ENCODE data around the gene RBM6. TPM values are rescaled to one million over a fixed set of nuclear protein-coding genes. Genes with fewer than 3 reads are reported as not detected.

The RBM6 gene
- total RNA-seq, 1 experiment from 2014 or later: 36.5 TPM

DNA sequence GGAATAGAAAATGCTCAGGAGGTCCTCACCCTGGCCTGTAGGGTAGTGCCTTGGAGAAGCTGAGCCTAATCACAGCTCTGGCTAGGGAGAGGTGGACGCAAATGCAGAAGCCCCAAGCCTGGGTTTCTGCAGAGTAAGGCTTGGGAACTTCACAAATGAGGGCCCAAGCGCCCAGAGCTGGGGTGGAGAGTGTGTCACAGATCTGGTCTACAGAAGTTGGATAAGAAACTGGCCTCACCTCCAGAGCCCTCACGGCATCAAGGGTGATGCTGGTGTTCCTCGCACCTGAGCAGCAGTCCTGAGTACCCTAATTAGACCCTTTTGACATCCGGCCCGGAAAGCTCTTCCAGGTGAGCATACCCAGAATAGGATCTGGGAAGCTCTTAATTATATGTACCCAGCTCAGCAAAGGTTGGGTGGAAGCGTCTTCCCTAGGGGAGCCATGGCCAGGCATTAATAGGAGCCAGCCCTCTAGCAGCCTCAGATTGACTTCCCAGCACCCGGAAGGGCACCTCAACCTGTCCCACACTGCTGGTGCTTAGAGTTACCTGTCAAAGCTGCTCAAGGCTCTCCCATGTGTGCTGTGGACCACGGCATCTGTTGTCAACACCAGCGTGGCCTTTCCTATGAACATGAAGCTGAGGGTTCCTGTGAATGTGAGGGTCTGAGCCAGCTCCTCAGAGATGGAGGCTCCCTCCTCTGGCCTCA lies 180.6 kb downstream of the RBM6 start:
- no peak for DNase-seq (ENCODE audit: low spot score)
- in situ Hi-C loops (cut with HindIII; ENCODE audit: low sequenced_read_pairs): no loop called here

DNA sequence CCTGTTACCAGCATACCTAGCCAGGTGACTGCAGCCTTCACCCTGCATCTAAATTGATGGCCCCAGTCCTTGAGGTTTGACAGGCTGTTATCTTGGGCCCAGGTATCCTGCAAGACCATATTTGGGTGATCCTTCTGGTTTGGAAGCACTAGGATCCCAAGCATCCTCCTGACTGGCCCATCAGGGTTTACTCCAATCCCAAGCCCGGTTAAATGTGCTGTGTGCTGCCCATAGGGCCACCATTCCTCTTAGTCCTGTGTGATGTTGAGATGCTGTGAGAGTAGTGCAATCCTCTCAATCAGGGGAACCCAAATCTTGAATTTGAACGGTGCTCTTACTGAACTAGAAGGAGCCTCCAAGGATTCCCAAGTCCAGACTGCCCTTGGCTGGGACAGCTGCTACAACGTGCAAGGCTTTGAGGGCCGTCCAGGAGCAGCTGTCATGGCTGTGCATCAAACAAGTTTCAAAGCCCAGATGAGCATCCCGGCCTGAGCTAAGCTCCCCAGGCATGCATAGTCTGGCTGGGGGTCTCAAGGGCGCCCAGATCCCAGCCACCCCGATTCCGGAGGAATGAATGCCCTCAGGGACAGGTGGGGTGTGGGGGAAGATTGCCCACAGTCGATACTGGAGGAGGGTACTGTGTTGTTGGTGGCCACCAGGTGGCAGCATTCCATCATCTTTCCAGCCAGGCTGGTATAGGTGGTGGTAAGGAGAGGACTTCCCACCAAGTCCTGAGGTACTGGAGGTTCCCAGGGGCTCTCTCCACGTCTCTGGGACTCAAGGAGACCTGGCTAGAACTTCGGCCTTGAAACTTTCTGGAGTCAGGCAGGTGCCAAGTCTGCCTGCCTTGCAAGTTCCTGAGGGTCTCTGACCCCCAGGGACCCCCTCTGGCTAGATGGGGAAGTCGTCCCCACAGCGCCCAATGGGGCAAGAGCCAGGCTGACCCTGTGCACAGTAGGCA lies 181.4 kb downstream of the RBM6 start:
- in situ Hi-C loops (cut with HindIII; ENCODE audit: low sequenced_read_pairs): no loop called here

DNA sequence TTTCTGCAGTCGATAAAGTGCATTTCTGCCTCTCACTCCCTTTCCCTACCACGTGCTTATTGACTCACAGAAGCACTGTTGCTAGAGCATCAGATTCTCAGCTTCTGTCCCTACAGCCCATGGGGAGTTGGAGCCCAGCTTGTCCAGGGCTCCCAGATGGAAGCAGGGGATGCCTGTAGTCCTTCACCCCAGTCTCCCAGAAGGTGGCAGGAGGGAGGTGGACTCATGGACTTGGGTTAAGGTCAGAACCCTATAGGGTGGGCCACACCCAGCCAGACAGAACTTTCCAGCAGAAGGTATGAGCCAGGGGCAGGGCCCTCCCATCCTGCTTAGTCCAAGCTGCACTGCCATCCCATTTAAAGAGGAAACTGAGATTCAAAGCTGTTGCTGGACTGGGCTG lies 182.1 kb downstream of the RBM6 start:
- in situ Hi-C loops (cut with HindIII; ENCODE audit: low sequenced_read_pairs): no loop called here
- peak; percentile 30 for DNase-seq (ENCODE audit: low spot score)

More for the DNA sequence above, 181.4 kb downstream of the RBM6 start:
- DNase-seq (ENCODE audit: low spot score): peak; percentile 87

DNA sequence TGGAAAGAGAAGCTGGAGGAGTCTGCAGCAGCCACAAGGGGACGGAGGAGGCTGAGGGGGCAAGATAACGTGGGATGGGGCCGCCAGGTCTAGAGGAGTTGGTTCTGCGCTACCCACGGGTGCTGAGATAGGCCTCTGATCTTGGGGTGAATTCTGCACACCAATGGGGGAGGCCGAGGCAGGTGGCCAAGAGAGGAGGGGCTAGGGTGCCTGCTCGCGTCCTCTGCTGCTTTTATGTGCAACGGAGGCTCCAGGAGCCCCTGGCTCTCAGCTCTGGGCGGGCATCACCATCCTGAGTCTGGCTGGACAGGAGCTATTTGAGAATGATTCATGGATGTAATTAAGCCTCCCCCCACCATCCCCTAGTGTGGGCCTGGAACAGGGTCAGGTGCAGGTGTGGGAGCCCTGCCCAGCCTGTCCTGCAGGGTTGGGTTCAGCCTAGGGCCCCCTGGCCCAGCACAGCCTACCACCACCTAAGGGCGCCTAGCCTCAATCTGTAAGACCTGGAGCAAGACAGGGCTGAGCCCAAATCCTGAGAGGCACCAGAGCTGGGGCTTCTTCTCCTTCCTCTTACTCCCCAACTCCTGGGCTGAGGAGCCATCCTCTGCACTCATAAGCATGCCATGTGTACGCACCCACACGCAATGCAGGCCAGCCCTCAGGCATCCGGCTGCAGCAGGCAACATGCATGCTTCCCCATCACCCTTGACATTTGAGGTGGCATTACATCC lies 182.9 kb downstream of the RBM6 start:
- DNase-seq (ENCODE audit: low spot score): no peak
- in situ Hi-C loops (cut with HindIII; ENCODE audit: low sequenced_read_pairs): no loop called here

DNA sequence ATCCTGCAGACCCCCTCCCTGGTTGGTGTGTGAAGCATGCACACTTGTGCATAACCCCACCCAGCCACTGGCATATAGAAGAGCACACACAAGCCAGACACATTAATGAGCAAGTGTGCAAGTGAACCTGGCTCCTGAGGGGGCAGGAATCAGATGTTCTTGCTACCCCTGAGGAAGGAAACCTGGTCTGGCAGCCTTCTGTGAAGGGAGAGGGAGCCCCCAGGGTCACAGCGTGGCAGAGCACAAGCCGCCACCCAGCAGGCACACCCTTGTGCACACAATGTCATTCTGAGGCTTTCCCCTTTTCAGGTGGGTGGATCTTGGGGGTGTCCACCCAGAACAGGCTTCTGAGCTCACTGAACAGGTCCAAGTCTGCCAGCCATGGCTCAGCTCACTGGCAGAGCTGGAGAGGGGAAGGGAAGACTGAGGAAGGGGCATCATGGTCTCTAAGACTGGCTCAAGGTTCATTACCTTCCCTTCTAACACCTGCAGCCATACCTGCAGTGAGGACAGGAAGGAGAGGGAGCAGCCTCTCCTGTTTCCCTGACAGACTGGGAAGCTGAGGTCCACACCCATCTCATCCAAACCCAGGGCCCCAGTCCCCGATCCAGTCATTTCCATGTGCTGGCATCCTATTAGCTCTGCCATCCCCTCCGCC lies 183.6 kb downstream of the RBM6 start:
- in situ Hi-C loops (cut with HindIII; ENCODE audit: low sequenced_read_pairs): no loop called here
- DNase-seq (ENCODE audit: low spot score): no peak

DNA sequence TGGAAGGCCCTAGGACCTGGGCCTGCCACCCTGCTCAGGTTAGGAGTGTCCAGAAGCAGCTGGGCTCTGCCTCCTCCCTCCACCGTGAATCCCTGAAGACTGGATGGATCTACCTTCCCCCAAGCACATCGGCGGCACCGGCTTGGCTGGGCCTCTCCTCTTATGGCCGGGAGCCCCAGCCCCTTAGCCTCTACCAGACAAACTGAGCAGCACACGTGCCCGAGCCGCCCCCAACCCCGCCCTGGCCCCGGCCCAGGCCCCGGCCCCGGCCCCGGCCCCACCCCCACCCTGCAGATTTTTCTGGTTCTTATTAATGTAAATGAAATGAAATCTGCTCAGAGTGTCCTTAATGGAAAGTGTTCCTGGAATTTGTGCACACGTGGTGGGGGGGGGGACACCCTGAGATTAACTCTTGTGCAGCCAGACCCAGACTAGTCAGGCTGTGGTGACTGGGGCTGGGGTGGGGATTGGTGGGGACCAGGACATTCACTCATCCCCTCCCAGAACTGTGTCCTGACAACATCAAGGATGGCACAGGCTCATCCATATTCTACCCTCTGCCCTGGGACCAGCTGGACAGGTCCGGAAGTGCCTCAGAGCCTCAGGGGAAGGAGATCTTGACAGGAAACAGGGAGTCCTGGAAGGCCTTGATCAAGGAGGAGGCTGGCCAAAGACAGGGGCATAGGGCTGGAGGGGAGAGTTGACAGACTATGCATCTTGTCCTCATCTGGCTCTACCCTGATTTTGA lies 184.3 kb downstream of the RBM6 start:
- no peak for DNase-seq (ENCODE audit: low spot score)
- in situ Hi-C loops (cut with HindIII; ENCODE audit: low sequenced_read_pairs): no loop called here

DNA sequence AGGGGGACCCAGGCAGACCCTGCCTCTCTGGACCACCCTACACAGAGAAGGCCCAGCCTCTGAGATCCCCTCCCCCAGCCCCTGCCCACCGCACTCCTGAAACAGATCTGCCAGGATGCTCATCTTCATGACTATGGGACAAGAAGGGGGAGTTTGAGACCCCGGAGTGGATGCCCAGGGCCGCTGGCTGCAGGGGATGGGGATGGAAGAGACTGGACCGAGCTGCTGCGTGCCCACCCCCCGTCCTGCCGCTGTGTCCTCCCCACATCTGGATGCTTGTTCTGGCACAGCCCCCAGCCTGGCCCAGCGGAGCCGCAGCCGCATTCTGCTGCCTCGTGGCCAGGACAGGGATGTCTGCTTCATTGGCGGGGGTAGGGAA lies 184.8 kb downstream of the RBM6 start:
- in situ Hi-C loops (cut with HindIII; ENCODE audit: low sequenced_read_pairs): no loop called here
- no peak for DNase-seq (ENCODE audit: low spot score)

DNA sequence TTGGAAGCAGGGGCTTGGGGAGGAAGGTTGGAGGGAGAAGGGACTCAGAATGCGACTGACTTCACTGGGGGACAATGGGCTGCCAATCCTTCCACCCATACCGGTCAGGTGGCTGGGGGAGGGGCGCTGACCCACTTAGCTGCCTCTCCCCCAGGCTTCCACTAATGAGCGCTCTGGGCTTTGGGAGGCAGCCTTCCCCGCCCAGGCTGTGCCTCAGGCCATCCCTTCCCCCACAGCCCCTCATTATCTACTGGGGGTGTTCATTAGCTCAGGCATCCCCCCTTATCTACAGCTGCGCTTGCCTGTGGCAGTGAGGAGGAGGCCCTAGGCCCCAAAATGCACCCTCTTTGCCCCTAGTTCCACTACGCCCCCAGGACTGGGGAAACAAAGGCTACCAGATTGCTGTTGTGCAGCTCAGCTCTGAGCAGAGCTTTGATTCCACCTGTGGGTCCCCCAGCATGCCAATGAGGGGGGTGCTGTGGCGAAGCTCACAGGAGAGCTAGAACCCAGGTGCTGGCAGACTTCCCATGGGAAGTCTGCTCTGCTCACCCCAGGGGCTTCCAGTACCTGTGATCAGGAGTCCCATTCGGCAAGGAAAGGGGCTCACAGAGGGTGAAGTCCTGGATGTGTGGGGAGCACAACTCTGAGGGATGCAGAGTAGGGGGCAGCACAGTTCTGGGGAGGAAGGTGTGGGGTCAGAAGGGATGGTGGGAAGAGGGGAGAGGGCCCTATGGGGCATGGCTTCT lies 185.8 kb downstream of the RBM6 start:
- no peak for DNase-seq (ENCODE audit: low spot score)
- in situ Hi-C loops (cut with HindIII; ENCODE audit: low sequenced_read_pairs): no loop called here

DNA sequence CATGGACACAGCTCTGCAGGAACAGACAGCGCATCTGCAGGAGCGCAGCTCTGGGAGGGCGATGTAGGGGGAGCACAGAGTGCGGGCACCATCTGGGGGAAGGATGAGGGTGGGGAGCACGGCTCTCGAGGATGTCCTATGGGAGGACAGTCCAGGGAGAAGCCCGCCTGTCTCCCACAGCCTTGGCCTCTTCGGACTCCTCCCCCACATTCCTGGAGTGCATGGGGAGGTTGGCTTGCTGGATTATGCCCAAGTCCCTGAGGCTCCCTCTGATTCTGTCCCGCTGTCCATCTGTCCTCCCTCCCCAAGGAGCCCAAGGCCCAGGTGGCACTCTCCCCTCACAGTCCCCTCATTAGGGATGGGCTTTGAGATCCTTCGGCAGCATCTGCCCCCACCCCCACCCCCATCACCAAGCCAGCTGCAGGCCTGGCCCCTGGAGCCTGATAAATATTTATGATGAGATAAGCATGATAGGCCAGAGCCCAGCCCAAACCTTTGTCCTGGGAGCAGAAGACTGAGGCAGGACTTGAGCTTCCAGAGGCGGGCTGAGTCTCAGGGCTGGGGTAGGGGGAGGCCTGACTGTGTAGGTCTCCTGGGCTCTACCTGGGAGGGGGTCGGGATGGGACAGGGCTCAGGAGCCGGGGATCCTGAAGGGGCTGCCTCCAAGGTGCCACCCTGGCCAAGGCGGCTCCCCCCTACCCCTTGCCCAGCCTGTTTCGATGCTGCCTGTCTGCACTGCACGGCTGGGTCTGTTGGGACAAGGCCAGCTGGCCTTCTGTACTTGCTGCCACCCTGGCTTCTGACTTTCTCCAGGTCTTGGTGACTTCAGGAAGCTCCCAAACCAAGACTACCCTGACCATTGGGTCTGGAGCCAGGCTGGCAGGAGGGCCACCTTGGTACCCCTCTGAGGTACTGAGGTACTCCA lies 186.6 kb downstream of the RBM6 start:
- in situ Hi-C loops (cut with HindIII; ENCODE audit: low sequenced_read_pairs): no loop called here

More for the DNA sequence above, 186.6 kb downstream of the RBM6 start:
- DNase-seq (ENCODE audit: low spot score): no peak

Other genes with a start within 250 kb of the RBM6 start
- gene AMIGO3, start 220.5 kb upstream of the RBM6 start, total RNA-seq (2014; rRNA removed; shearing (Covaris generic)): 1.1 and 2.2 TPM in 2 replicates
- gene GMPPB, start 216.2 kb upstream of the RBM6 start, total RNA-seq (2014; rRNA removed; shearing (Covaris generic)): 23.1 and 26.8 TPM in 2 replicates
- gene IP6K1, start 153.6 kb upstream of the RBM6 start, total RNA-seq (2014; rRNA removed; shearing (Covaris generic)): 33.2 and 42.5 TPM in 2 replicates
- gene CDHR4, start 140.3 kb upstream of the RBM6 start, total RNA-seq (2014; rRNA removed; shearing (Covaris generic)): not detected in 2 replicates
- gene INKA1, start 136.9 kb upstream of the RBM6 start, total RNA-seq (2014; rRNA removed; shearing (Covaris generic)): 0.68 and 5.2 TPM in 2 replicates
- gene UBA7, start 126.2 kb upstream of the RBM6 start, total RNA-seq (2014; rRNA removed; shearing (Covaris generic)): 0.14 and 0.49 TPM in 2 replicates
- 7.2 and 20.4 TPM in 2 replicates for gene TRAIP, start 83.6 kb upstream of the RBM6 start, total RNA-seq (2014; rRNA removed; shearing (Covaris generic))
- gene CAMKV, start 70.2 kb upstream of the RBM6 start, total RNA-seq (2014; rRNA removed; shearing (Covaris generic)): 1.4 and 2.1 TPM in 2 replicates
- gene MST1R, start 36.3 kb upstream of the RBM6 start, total RNA-seq (2014; rRNA removed; shearing (Covaris generic)): not detected in 2 replicates
- gene MON1A, start 10.3 kb upstream of the RBM6 start, total RNA-seq (2014; rRNA removed; shearing (Covaris generic)): 12.1 TPM in 2 replicates
- 94.0 and 125 TPM in 2 replicates for gene RBM5, start 148.8 kb downstream of the RBM6 start, total RNA-seq (2014; rRNA removed; shearing (Covaris generic))
- 46.9 and 55.8 TPM in 2 replicates for gene SEMA3F, start 215.2 kb downstream of the RBM6 start, total RNA-seq (2014; rRNA removed; shearing (Covaris generic))

All from G401 (cell line).